NCI-H524 treated with DMSO at 0.1 percent for 48 hours (cell line): ENCODE results near the gene RBFOX2.
"Not testable (repeated sequence)": the region's sequence is repeated elsewhere in the genome, so short reads cannot be mapped to it uniquely, and the experiment has no call there.

ENCODE experiments used
- DNase-seq: peaks from one replicate; lab custom pipeline; 2025; lab: John Stamatoyannopoulos, UW

Gene RBFOX2

GRCh38 chr22:35777335-35777975, 251.2 kb downstream of the RBFOX2 start:
- no peak for DNase-seq

- no peak for DNase-seq
Observed at GRCh38 chr22:35775339-35775738, 253.3 kb downstream of the RBFOX2 start.

- DNase-seq: no peak
Observed at GRCh38 chr22:35769974-35770373, 258.6 kb downstream of the RBFOX2 start.

DNA sequence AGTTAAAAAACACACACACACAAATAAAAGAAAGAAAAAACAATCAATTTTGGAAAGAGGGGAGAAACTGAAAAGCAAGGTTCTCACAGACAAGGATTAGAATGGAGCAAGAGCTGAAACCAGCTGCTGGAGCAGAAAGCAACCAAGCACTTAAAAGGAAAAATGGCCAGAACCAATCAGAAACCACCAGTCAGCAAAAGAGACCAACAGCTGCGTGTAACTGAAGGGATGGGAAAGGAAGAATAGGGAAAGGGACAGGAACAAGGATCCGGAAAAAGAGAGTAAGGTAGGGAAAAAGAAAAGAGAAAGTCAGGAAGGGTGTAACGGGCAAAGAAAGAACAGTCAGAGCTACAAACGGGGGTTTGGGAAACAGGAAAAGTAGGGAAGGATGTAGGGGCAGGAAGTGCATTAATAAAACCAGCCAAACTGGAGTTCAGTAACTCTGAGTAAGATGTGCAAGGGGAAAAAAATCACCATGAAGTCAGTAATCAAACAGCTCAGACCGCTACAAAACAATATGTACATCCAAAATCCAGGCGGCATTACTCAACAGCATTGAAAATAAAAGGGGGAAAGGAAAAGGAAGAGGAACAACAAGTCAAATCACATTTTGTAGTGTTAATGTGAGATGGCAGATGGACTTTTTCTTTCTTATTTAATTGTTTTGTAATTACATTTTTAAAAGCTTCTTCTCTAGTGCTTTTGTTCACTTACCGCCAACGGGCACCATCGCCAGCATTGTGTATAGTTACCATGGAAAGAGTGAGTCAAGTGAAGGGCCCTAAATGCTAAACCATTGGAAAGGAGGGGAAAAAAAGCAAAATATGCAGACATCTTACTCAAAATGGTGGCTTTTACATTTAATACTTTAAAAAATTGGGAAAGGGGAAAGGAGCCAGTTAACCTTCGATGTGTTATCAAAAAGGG, 261.7 kb downstream of the RBFOX2 start:
- no peak for DNase-seq

GRCh38 chr22:35761037-35761436, 267.6 kb downstream of the RBFOX2 start:
- no peak for DNase-seq

DNA sequence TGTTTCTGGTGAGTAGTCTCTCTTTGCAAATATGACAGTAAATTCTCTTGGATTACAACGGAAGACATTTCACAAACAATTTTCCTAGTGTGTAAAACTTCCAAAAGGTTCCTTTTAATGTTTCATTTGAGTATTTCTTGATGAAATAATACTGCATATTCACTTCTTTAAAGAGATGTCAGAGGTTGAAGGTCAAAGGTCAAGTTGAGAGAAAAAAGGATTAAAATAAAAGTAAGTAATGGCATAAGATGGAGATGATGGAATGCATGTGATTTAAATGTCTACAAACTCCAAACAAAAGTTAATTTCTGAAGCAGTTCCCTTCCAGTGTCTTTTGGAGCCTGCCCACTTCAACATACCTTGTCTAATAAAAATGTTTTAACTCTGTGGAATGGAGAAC, 270.2 kb downstream of the RBFOX2 start:
- no peak for DNase-seq

GRCh38 chr22:35756722-35757121, 271.9 kb downstream of the RBFOX2 start:
- DNase-seq: no peak

DNA sequence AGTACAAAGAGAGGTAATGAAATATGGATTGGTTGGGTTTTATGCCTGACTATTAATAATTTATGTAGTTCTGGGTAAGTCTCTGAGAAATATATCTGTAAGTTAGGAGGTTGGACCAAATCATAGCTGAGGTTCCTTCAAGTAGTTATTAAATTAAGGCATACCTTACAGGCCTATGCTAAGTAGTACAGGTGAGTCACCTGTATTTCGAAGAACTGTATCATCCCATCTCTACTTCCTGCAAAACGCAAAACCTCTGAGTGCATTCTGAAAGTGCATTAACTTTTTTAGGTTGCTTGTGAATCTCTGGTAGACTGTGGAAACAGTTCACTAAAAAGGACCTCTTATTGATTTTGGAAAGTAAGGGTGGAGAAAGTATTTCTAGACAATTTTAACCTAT, 273.9 kb downstream of the RBFOX2 start:
- no peak for DNase-seq

DNA sequence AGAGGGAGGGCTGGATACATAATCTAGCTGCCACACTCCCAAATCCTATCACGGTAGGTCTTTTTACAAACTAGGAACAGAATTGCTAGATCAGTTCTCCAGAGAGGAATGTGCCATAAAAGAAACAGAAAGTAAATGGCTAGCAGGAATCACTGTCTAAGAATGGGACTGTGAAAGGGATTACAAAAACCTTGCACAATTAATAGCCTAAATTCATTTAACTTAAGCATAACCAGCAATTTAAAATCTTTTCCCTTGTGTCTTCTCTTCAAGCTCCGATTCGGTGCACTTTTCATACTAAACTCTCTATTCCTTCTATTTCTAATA, 275.8 kb downstream of the RBFOX2 start:
- no peak for DNase-seq

- DNase-seq: no peak
Observed at GRCh38 chr22:35752006-35752862, 276.4 kb downstream of the RBFOX2 start.

DNA sequence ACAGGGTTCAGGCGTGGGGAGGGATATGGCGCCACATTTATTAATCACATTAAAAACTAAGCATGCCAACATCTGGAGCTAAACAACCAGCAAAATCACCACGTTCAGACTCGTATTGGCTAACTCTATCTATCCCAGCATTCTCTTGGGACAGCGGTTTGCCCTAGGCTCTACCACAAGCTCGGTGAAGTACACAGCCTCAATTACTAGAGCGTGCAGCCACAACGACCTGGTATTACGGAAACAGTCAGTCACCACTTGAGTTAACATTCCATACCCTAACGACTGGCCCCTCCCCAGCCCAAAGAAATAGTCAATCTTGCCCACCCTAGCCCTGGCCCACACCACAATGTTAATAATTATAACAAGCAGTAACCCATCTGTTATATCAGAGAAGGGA, 278.8 kb downstream of the RBFOX2 start:
- DNase-seq: no peak

DNA sequence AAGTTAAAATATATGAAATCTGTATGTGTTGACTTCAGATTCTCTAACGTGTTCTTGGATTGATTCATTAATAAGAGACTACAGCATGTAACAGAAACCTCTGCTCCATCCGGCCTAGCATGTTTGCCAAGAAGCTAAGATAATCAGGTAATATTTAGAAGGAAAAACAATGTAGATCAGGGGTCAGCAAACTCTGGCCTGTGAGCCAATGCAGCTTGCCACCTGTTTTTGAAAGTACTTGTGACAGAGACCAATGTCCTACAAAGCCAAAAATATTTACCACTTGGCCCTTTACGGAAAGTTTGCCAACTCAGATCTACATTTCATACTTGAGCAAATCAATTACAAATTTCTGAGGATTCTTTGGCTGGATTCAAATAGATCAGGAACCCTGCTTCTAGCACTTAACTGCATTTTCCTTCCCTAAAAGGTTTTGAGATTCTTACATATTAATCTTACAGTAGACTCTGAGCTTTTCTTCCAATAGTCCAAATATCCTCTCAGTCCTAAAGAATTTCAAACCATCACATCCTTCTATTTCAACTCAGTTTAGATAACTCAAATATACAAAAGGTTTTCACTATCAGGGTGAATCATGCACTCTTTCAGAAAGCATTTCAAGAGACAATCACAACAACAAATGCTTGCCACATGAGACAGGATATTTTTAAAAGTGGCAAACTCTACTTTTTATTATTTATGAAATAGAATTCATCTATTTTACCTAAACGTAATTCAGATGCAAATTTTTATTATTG, 281.5 kb downstream of the RBFOX2 start:
- DNase-seq: no peak

- DNase-seq: no peak
Observed at GRCh38 chr22:35746248-35746647, 282.4 kb downstream of the RBFOX2 start.

GRCh38 chr22:35743326-35743860, 285.2 kb downstream of the RBFOX2 start:
- no peak for DNase-seq

DNA sequence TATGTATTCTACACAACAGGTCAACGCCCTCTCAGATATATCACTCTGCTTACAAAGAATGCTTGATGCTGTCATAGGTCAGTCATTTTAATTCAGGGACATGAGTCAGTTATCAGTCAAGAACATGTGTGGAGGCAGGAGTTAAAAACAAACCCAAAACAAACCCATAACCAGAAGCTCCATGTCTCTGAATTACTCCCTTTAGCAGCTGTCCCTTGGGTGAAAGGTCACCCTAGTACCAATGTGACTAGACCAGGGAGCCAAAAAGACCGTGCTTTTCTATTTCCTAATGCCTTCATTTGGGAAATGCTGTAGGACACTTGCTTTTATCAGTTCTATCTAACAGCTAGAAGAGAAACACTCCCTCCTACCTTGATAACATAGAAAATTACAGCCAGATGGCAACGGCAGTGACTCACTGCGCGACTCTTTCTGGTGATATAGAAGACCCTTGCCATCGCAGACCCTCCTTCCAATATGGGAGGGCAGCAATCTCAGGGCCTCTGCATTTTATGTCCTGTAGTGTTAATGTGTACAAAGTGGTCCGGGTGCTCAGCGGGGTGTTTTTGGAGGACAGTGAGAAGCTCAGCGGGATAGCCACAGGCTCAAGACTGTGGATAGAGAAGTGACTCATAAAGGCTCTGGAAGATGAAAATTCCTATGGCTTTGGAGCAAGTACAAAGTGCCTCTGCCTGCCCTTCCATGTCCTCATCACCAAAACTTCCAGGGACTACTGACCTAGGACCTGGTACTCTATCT, 286.1 kb downstream of the RBFOX2 start:
- no peak for DNase-seq

DNA sequence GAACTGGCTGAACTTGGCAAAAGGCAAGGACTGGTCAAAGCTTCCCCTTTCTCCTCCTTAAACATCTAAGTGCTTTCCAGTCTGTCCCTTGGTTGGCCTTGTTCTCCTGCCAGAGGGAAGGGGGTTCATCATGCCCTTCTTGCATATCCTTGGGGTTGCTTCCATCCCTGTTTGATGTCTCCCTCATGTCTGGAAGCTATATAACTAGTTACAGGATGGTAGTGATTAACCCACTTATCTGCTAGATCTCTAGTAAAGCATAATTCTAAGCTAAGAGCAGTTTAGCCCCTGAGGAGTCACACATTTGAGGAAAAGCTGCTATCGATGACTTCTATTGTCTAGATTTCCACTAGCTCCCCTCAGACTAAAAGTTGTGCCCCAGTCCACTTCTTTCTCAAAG, 288.0 kb downstream of the RBFOX2 start:
- no peak for DNase-seq

DNA sequence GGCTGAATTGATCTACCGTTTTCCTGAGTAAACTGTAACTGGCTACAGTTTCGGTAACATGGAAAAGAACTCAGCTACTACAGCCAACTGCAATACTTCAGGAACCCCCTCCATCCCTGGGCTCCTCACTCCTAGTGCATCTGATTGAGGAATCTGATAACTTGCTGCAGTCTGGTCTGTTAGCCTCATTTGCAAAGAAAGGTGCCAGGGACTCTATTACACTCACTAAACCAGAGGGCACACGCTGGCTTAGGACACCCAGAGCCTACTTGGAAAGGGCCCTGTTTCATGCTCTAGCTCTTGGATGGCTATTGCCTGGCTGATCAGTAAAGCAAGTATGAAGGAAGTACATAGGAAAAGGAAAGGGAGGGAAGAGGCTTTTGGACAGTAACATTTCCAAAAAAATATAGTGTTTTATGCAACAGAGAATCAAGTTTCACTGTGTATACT, 288.7 kb downstream of the RBFOX2 start:
- no peak for DNase-seq

DNA sequence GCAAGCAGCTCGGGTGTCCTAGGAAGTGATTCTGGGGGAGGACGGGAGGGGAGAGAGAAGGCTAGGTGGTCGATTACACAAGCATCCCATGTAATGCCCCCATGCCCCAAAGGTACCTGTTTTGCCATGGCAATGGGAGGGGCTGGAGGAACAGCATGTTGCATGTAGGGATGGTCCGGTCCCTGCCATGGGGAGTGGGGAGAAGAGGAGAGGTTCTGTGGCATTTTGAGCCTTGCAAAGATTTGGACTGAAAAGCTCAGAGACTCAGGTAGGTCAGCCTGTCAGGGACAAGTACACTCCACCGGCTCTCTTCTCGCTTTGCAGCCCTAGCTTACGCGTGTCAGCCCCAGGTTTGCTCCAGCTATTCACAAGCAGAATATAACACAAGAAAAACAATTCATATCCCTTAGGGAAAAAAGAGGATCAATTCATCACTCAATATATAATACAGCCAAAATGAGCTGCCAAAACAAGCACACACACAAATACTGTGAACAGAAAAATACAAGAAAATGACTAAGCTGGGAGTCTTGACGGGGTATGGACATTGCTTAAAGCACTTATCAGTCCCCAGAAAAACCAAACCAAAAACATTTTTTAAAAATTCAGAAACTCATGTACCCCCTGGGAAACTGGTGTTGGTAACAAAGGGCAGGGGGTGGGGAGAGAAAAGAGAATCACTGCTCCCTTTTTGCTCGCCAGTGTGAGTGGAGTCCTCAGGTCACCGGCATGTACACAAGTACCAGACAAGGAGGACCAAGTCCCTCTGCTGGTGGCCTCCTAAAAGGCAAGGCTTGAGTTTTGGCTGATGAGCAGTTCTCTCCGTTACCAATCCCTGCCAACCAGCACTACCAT, 289.3 kb downstream of the RBFOX2 start:
- DNase-seq: no peak

DNA sequence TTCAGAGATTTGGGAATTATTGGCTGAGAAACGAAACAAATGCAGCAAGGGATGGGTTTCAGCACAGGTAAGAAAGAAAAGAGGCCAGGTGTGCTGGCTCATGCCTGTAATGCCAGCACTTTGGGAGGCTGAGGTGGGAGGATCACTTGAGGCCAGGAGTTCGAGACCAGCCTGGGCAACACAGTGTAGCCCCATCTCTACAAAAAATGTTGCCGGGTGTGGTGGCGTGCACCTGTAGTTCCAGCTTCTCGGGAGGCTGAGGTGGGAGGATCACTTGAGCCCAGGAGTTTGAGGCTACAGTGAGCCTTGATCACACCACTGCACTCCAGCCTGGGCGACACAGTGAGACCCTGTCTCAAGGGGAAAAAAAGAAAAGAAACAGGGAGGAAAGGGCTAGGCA, 290.7 kb downstream of the RBFOX2 start:
- DNase-seq: not testable (repeated sequence)

GRCh38 chr22:35736701-35737100, 291.9 kb downstream of the RBFOX2 start:
- no peak for DNase-seq
